ENCODE data around the gene P2RX7.

P2RX7 gene

GRCh38 chr12:121236776-121237175 lies 104.1 kb downstream of the P2RX7 start:
- DNase-seq, result no peak

- DNase-seq, result no peak
Measured at GRCh38 chr12:121237415-121237814, 104.7 kb downstream of the P2RX7 start.
